Ascending aorta (tissue), 2 donors: ENCODE measurements around the gene PCBP3. TPM values are rescaled to one million over a fixed set of nuclear protein-coding genes. Genes with fewer than 3 reads are reported as not detected.

ENCODE experiments used
- DNase-seq, 2 donors: peaks; one replicate each; pipeline ENCODE4 v3.0.0-alpha.2; 2019; ENCODE audit warnings: low spot score in 2 of 2
- H3K27ac ChIP-seq, 2 donors: fragments of 200-600 bp; sonication (generic); one replicate each; pipeline ENCODE4 v1.5.1; 2016 to 2017; ENCODE audit warnings: mild to moderate bottlenecking in 1 of 2
- H3K27me3 ChIP-seq: fragments of 200-600 bp; sonication (generic); one replicate; pipeline ENCODE4 v1.5.1; 2017
- H3K36me3 ChIP-seq, 2 donors: fragments of 200-600 bp; sonication (generic); one replicate each; pipeline ENCODE4 v1.5.1; 2016
- H3K4me1 ChIP-seq, 2 donors: fragments of 200-600 bp; sonication (generic); one replicate each; pipeline ENCODE4 v1.5.1; 2016 to 2017; ENCODE audit warnings: mild to moderate bottlenecking in 1 of 2
- H3K4me3 ChIP-seq, 2 donors: fragments of 200-600 bp; sonication (generic); one replicate each; pipeline ENCODE4 v1.5.1; 2016 to 2017; ENCODE audit warnings: mild to moderate bottlenecking in 1 of 2
- H3K9me3 ChIP-seq, 2 donors: fragments of 200-600 bp; sonication (generic); one replicate each; pipeline ENCODE4 v1.5.1; 2016
- CTCF ChIP-seq, 3 experiments: fragments of 200-600 bp in 2 of 3; fragments of 450-650 bp in 1 of 3; sonication (generic) in 2 of 3; IDR thresholded peaks; one replicate each; pipeline ENCODE4 v1.5.1; 2016 to 2019; ENCODE audit warnings: antibody characterized with exemption in 3 of 3, mild to moderate bottlenecking in 1 of 3, moderate library complexity in 1 of 3
- intact Hi-C: fragments of 100-400 bp; cut with DNase I; formaldehyde crosslinking; loops from one replicate; pipeline ENCODE4 v1.15.1; 2023
- total RNA-seq: library from RNA; depleted of rRNA; stranded (reverse); fragments of >200 nt; gene quantifications from one replicate; pipeline ENCODE4 v1.1.0, GENCODE V29; 2016

Gene PCBP3
- total RNA-seq, 1 donor from 2014 or later = not detected

DNA sequence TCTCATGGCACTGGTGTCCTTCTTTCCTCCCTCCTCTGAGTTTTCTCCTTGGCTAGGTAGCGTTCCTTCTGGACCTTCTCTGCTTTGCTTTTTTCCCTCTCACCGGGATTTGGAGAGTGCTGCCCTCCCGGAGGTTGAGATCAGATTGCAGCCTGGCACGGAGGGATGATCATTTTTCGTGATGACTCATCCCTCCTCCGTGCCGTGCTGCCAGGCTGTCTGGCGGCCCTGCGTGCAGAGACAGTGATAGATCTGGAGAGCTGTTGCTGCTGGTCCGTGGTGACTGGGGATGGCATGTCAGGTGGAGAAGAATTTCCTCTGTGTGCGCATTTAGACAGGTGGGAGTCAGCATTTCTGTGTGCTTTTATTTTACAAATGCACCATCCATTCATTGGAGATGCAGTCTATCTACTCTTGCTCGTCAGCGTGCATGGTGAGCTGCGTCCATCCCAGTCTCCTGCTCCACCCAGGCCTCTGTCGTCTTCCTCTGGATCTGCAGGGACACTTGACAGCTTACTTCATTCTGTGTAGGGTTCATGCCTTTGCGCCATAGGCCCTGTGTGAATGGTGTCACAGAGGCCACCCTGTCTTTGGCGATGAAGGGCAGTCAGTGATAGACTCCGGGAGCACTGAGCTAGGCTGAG is 104.4 kb downstream of the PCBP3 start:
- Histone ChIP-seq H3K27me3 (no peaks in the 10 kb centered on the region), H3K4me3 (no peak overlapping the region), H3K36me3 (no peaks in the 10 kb centered on the region), H3K27ac (no peak overlapping the region), H3K4me1 (no peaks in the 10 kb centered on the region), H3K9me3 (no peaks in the 10 kb centered on the region)
- no peak for TF ChIP-seq CTCF (IDR thresholded peaks at IDR 0.05)
- intact Hi-C loops = no loop called here
- no peak for DNase-seq

GRCh38 chr21:45748593-45748992 is 105.1 kb downstream of the PCBP3 start:
- intact Hi-C loops = no loop called here
- no peaks in the 10 kb centered on the region for H3K27me3 ChIP-seq
- no peaks in the 10 kb centered on the region for H3K4me1 ChIP-seq
- no peaks in the 10 kb centered on the region for H3K9me3 ChIP-seq
- no peak for DNase-seq
- no peak for TF ChIP-seq CTCF (IDR thresholded peaks at IDR 0.05)
- no peak overlapping the region for H3K4me3 ChIP-seq
- no peaks in the 10 kb centered on the region for H3K36me3 ChIP-seq
- H3K27ac ChIP-seq = no peak overlapping the region

GRCh38 chr21:45749974-45750373 is 106.4 kb downstream of the PCBP3 start:
- intact Hi-C loops = no loop called here
- Histone ChIP-seq H3K4me3 (no peak overlapping the region), H3K27me3 (no peaks in the 10 kb centered on the region), H3K4me1 (no peaks in the 10 kb centered on the region), H3K27ac (no peak overlapping the region), H3K36me3 (no peaks in the 10 kb centered on the region), H3K9me3 (no peaks in the 10 kb centered on the region)
- no peak for TF ChIP-seq CTCF (IDR thresholded peaks at IDR 0.05)
- DNase-seq = no peak

GRCh38 chr21:45750936-45751335 is 107.4 kb downstream of the PCBP3 start:
- H3K9me3 ChIP-seq = no peaks in the 10 kb centered on the region
- DNase-seq = no peak
- intact Hi-C loops = no loop called here
- H3K27me3 ChIP-seq = no peaks in the 10 kb centered on the region
- no peak overlapping the region for H3K27ac ChIP-seq
- H3K4me3 ChIP-seq = no peak overlapping the region
- TF ChIP-seq CTCF (IDR thresholded peaks at IDR 0.05) = no peak
- no peaks in the 10 kb centered on the region for H3K4me1 ChIP-seq
- H3K36me3 ChIP-seq = no peaks in the 10 kb centered on the region

- no peaks in the 10 kb centered on the region for H3K9me3 ChIP-seq
These were observed 109.9 kb downstream of the PCBP3 start for GRCh38 chr21:45753445-45753844.

More at GRCh38 chr21:45753445-45753844, 109.9 kb downstream of the PCBP3 start:
- Histone ChIP-seq H3K36me3 (no peaks in the 10 kb centered on the region), H3K27me3 (no peaks in the 10 kb centered on the region), H3K27ac (no peak overlapping the region), H3K4me3 (no peak overlapping the region), H3K4me1 (no peaks in the 10 kb centered on the region)
- intact Hi-C loops = no loop called here
- DNase-seq = no peak
- no peak for TF ChIP-seq CTCF (IDR thresholded peaks at IDR 0.05)
